ENCODE measurements around the gene VPS11.

DNA sequence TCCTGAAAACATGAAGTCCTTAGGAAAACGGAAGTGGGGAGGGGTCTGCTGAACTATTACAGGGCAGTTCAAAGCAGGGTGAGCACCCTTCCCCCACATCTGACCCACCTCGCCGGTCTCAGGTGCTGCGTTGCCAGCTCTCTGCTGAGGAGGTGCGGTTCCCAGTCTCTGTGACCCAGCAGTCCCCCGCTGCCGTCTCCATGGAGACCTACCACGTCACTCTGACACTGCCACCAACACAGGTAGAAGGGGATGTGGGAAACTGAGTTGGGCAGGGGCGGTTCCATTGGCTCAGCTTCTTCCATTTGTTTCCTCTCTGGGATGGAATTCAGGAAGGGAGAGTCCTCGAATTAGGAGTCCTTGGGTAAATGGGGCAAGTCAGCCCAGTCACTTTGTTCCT lies 42.8 kb downstream of the VPS11 start:
- no peak for TF ChIP-seq POLR2A (IDR thresholded peaks at IDR 0.05)
- TF ChIP-seq, protein P1, sequence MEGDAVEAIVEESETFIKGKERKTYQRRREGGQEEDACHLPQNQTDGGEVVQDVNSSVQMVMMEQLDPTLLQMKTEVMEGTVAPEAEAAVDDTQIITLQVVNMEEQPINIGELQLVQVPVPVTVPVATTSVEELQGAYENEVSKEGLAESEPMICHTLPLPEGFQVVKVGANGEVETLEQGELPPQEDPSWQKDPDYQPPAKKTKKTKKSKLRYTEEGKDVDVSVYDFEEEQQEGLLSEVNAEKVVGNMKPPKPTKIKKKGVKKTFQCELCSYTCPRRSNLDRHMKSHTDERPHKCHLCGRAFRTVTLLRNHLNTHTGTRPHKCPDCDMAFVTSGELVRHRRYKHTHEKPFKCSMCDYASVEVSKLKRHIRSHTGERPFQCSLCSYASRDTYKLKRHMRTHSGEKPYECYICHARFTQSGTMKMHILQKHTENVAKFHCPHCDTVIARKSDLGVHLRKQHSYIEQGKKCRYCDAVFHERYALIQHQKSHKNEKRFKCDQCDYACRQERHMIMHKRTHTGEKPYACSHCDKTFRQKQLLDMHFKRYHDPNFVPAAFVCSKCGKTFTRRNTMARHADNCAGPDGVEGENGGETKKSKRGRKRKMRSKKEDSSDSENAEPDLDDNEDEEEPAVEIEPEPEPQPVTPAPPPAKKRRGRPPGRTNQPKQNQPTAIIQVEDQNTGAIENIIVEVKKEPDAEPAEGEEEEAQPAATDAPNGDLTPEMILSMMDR (IDR thresholded peaks at IDR 0.05 in 4 of 5, conservative IDR thresholded peaks at IDR 0.05 in 1 of 5), result no peak
